ENCODE data around the gene ERCC4. TPM values are rescaled to one million over a fixed set of nuclear protein-coding genes. Genes with fewer than 3 reads are reported as not detected.

The ERCC4 gene
- total RNA-seq, 3 donors from 2014 or later, result 4.8 to 8.3 (median 7.9) TPM

GRCh38 chr16:13896543-13897182 lies 23.3 kb upstream of the ERCC4 start:
- TF ChIP-seq CTCF (IDR thresholded peaks at IDR 0.05) (no peak), POLR2A (IDR thresholded peaks at IDR 0.05) (no peak), POLR2AphosphoS5 (IDR thresholded peaks at IDR 0.05) (no peak)
- no peak for DNase-seq (ENCODE audit: low spot score in 2 of 2)
- Histone ChIP-seq H3K36me3 (no peaks in the 10 kb centered on the region), H3K4me1 (no peaks in the 10 kb centered on the region), H3K9me3 (peaks cover 0 to 5% of the 10 kb centered on the region in 2 donors), H3K27ac (no peak overlapping the region), H3K27me3 (peaks cover 0 to 3% of the 10 kb centered on the region in 2 donors), H3K4me3 (no peak overlapping the region)
- intact Hi-C loops (cut with DNase I; ENCODE audit: low total_unique reads), result loop anchor here (10.0 kb wide), 1 partner anchor 1292 kb away; no protein-coding TSS in a partner anchor

- Histone ChIP-seq H3K9me3 (peaks cover 0 to 5% of the 10 kb centered on the region in 2 donors), H3K27me3 (peaks cover 0 to 3% of the 10 kb centered on the region in 2 donors), H3K27ac (no peak overlapping the region), H3K36me3 (no peaks in the 10 kb centered on the region), H3K4me3 (no peak overlapping the region), H3K4me1 (no peaks in the 10 kb centered on the region)
- intact Hi-C loops (cut with DNase I; ENCODE audit: low total_unique reads), result loop anchor here (10.0 kb wide), 1 partner anchor 1293 kb away; no protein-coding TSS in a partner anchor
- no peak for DNase-seq (ENCODE audit: low spot score in 2 of 2)
- TF ChIP-seq CTCF (IDR thresholded peaks at IDR 0.05) (no peak), POLR2AphosphoS5 (IDR thresholded peaks at IDR 0.05) (no peak), POLR2A (IDR thresholded peaks at IDR 0.05) (no peak)
Measured at GRCh38 chr16:13897806-13898205, 22.1 kb upstream of the ERCC4 start.

- Histone ChIP-seq H3K27me3 (peaks cover 0 to 3% of the 10 kb centered on the region in 2 donors), H3K4me3 (no peak overlapping the region), H3K4me1 (no peaks in the 10 kb centered on the region), H3K9me3 (peaks cover 0 to 5% of the 10 kb centered on the region in 2 donors), H3K27ac (no peak overlapping the region), H3K36me3 (no peaks in the 10 kb centered on the region)
- DNase-seq (ENCODE audit: low spot score in 2 of 2), result no peak
- no peak for TF ChIP-seq CTCF (IDR thresholded peaks at IDR 0.05)
- no peak for TF ChIP-seq POLR2AphosphoS5 (IDR thresholded peaks at IDR 0.05)
- TF ChIP-seq POLR2A (IDR thresholded peaks at IDR 0.05), result no peak
- intact Hi-C loops (cut with DNase I; ENCODE audit: low total_unique reads), result loop anchor here (10.0 kb wide), 1 partner anchor 1293 kb away; no protein-coding TSS in a partner anchor
Measured at GRCh38 chr16:13898233-13898632, 21.7 kb upstream of the ERCC4 start.

GRCh38 chr16:13902052-13902451 lies 17.9 kb upstream of the ERCC4 start:
- H3K4me3 ChIP-seq, result no peak overlapping the region
- no peaks in the 10 kb centered on the region for H3K4me1 ChIP-seq
- H3K27me3 ChIP-seq, result no peaks in the 10 kb centered on the region
- H3K36me3 ChIP-seq, result no peaks in the 10 kb centered on the region
- intact Hi-C loops (cut with DNase I; ENCODE audit: low total_unique reads), result no loop called here
- no peak for TF ChIP-seq CTCF (IDR thresholded peaks at IDR 0.05)
- no peak for TF ChIP-seq POLR2A (IDR thresholded peaks at IDR 0.05)
- TF ChIP-seq POLR2AphosphoS5 (IDR thresholded peaks at IDR 0.05), result no peak
- no peak for DNase-seq (ENCODE audit: low spot score in 2 of 2)
- H3K27ac ChIP-seq, result no peak overlapping the region
- no peaks in the 10 kb centered on the region for H3K9me3 ChIP-seq

- Histone ChIP-seq H3K27me3 (no peaks in the 10 kb centered on the region), H3K4me1 (no peaks in the 10 kb centered on the region), H3K36me3 (no peaks in the 10 kb centered on the region), H3K27ac (no peak overlapping the region), H3K9me3 (no peaks in the 10 kb centered on the region), H3K4me3 (no peak overlapping the region)
- DNase-seq (ENCODE audit: low spot score in 2 of 2), result no peak
- intact Hi-C loops (cut with DNase I; ENCODE audit: low total_unique reads), result no loop called here
- TF ChIP-seq POLR2A (IDR thresholded peaks at IDR 0.05), result no peak
- TF ChIP-seq POLR2AphosphoS5 (IDR thresholded peaks at IDR 0.05), result no peak
- no peak for TF ChIP-seq CTCF (IDR thresholded peaks at IDR 0.05)
Measured at GRCh38 chr16:13902677-13903076, 17.3 kb upstream of the ERCC4 start.
